Vagina (tissue), 2 donors: ENCODE measurements around the gene ROM1. TPM values are rescaled to one million over a fixed set of nuclear protein-coding genes. Genes with fewer than 3 reads are reported as not detected.
"Not testable (repeated sequence)": the region's sequence is repeated elsewhere in the genome, so short reads cannot be mapped to it uniquely, and the experiment has no call there.

Experiments
- DNase-seq, 2 donors: peaks; one replicate each; pipeline ENCODE4 v3.0.0-alpha.2; 2017; ENCODE audit errors: extremely low spot score in 2 of 2
- H3K27ac ChIP-seq: fragments of 200-600 bp; sonication (generic); one replicate; pipeline ENCODE4 v1.5.1; 2019
- H3K27me3 ChIP-seq: fragments of 200-600 bp; sonication (generic); one replicate; pipeline ENCODE4 v1.5.1; 2019
- H3K36me3 ChIP-seq, 2 donors: fragments of 200-600 bp; sonication (generic); one replicate each; pipeline ENCODE4 v1.5.1; 2017 to 2019
- H3K4me1 ChIP-seq: fragments of 200-600 bp; sonication (generic); one replicate; pipeline ENCODE4 v1.5.1; 2019
- H3K4me3 ChIP-seq, 2 donors: fragments of 200-600 bp; sonication (generic); 1 replicate in 1 of 2; 2 replicates in 1 of 2; pipeline ENCODE4 v1.5.1; 2016 to 2019
- H3K9me3 ChIP-seq: fragments of 200-600 bp; sonication (generic); one replicate; pipeline ENCODE4 v1.5.1; 2019
- POLR2A ChIP-seq, 2 donors: fragments of 450-650 bp; IDR thresholded peaks; one replicate each; pipeline ENCODE4 v1.6.1; 2017; ENCODE audit warnings: antibody characterized with exemption in 2 of 2, mild to moderate bottlenecking in 2 of 2, moderate library complexity in 2 of 2
- POLR2AphosphoS5 ChIP-seq, 2 donors: sonication (generic); formaldehyde crosslinking; IDR thresholded peaks; one replicate each; pipeline ENCODE4 v1.9.0; 2017; ENCODE audit warnings: antibody characterized with exemption in 2 of 2, mild to moderate bottlenecking in 2 of 2, low read depth in 1 of 2; ENCODE audit not compliant: insufficient read depth in 1 of 2
- intact Hi-C: fragments of 100-400 bp; cut with DNase I; formaldehyde crosslinking; loops from one replicate; pipeline ENCODE4 v1.15.1; 2023
- total RNA-seq: library from RNA; depleted of rRNA; stranded (reverse); fragments of >200 nt; gene quantifications from one replicate; pipeline ENCODE4 v1.2.3, GENCODE V29; 2016
- TF ChIP-seq, protein P1 (sequence below), 3 experiments: fragments of 450-650 bp in 2 of 3; fragments of 200-600 bp in 1 of 3; sonication (generic) in 1 of 3; IDR thresholded peaks; one replicate each; pipeline ENCODE4 v1.5.1; 2017 to 2019; ENCODE audit warnings: antibody characterized with exemption in 3 of 3, mild to moderate bottlenecking in 2 of 3, moderate library complexity in 2 of 3

ROM1 gene
- total RNA-seq, 1 donor from 2014 or later = 6.1 TPM

DNA sequence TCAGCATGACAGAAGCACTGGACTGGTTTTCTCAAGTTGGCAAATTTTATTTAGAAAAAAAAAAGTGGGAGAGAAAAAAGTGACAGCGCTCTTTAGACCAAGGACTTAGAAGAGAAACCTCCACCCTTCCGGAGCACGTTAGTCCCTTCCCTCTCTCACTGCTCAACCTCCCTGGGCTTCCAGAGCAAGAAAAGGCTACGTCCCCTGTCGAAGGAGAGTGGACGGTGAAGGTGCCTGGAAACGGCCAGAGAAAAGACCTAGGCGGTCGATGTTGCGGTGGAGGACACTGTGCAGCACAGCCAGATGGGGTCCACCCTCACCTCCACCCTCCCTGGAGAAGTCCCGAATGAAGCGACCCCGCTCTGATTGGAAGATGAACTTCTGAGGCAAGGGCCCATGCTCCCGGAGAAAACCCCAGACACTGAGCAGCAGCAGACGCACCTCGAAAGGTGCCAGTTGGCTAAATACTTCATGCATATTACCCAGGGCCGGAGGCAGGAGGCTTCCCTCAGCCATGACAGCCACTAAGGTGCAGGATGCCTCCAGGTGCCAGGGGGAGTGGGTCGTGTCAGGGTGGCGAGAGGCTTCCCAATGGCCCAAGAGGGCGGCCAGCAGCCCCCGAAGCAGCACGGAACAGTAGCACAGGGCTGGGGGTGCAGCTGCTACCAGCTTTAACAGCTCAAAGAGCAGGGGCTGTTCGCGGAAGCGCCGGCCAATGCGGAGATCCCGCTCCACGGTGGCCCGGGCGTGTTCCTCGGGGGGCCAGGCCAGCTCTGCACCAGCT, 34.0 kb downstream of the ROM1 start:
- DNase-seq = no peak
- H3K4me3 ChIP-seq = peak overlapping the region in 1 of 2 donors; percentile 100
- intact Hi-C loops = no loop called here
- H3K9me3 ChIP-seq = no peaks in the 10 kb centered on the region
- no peaks in the 10 kb centered on the region for H3K27me3 ChIP-seq
- TF ChIP-seq, protein P1, sequence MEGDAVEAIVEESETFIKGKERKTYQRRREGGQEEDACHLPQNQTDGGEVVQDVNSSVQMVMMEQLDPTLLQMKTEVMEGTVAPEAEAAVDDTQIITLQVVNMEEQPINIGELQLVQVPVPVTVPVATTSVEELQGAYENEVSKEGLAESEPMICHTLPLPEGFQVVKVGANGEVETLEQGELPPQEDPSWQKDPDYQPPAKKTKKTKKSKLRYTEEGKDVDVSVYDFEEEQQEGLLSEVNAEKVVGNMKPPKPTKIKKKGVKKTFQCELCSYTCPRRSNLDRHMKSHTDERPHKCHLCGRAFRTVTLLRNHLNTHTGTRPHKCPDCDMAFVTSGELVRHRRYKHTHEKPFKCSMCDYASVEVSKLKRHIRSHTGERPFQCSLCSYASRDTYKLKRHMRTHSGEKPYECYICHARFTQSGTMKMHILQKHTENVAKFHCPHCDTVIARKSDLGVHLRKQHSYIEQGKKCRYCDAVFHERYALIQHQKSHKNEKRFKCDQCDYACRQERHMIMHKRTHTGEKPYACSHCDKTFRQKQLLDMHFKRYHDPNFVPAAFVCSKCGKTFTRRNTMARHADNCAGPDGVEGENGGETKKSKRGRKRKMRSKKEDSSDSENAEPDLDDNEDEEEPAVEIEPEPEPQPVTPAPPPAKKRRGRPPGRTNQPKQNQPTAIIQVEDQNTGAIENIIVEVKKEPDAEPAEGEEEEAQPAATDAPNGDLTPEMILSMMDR (IDR thresholded peaks at IDR 0.05) = no peak
- TF ChIP-seq POLR2AphosphoS5 (IDR thresholded peaks at IDR 0.05; ENCODE audit: insufficient read depth in 1 of 2, low read depth in 1 of 2) (no peak), POLR2A (IDR thresholded peaks at IDR 0.05) (no peak)
- H3K4me1 ChIP-seq = peaks cover 35% of the 10 kb centered on the region
- peaks cover 0 to 34% of the 10 kb centered on the region in 2 donors for H3K36me3 ChIP-seq
- H3K27ac ChIP-seq = peak overlapping the region; percentile 92

DNA sequence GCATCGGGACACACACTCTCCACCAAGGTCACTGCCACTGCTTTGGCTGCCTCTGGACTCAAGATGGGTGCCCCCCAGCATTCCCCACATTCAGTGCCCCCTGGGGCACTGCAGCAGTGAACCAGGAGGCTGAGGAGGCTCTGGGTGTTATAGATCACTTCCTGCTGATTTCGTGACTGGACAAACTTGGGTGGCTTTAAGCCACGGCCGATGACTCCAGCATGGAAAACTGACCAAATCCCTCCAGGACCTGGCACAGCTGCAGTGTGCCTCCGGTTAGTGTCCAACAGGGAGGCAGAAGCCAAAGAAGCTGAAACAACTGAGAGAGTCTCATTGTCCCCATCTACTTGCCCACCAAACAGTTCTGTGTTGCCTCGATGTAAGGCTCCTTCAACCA, 34.5 kb downstream of the ROM1 start:
- H3K9me3 ChIP-seq = no peaks in the 10 kb centered on the region
- H3K4me3 ChIP-seq = no peak overlapping the region
- no peak for DNase-seq
- H3K27ac ChIP-seq = no peak overlapping the region
- H3K36me3 ChIP-seq = peaks cover 0 to 34% of the 10 kb centered on the region in 2 donors
- H3K27me3 ChIP-seq = no peaks in the 10 kb centered on the region
- intact Hi-C loops = no loop called here
- TF ChIP-seq POLR2A (IDR thresholded peaks at IDR 0.05) = no peak
- H3K4me1 ChIP-seq = peaks cover 41% of the 10 kb centered on the region

DNA sequence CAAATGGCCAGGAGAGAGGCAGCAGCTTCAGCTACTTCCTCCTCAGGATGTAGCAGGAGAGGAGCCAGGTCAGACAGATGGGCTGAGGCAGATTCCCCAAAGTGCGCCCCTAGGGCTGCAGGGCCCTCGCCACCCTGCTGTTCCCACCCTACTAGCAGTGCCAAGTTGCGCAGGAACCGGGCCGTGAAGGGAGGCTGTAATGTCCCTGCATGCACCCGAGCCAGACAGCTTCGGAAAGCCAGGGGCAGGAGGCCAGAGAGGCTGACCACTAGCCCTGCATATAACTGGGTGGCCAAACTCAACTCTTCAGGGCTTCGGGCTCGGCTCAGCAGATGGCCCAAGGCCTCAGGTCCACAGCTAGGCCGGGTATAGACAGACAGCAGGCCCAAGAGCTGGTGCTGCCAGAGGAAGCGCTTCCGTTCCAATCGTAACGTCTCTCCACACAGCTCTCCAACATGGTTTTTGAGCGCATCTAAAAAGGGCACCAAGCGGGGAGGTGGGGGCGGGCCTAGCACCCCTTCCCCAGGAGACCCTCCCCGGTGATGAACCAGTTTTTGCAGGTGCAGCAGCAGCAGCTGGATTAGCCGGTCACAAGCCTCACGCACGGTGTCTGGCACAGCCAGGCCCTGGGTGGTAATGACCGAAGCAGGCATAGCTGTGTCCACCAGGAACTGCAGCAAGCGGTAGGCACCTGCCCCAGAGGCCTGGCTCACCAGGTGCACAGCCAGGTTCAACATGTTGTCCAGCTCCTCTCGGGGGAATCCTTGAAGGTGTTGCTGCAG, 35.3 kb downstream of the ROM1 start:
- Histone ChIP-seq H3K27me3 (no peaks in the 10 kb centered on the region), H3K4me3 (no peak overlapping the region), H3K4me1 (peaks cover 43% of the 10 kb centered on the region), H3K36me3 (peaks cover 0 to 28% of the 10 kb centered on the region in 2 donors), H3K9me3 (no peaks in the 10 kb centered on the region), H3K27ac (no peak overlapping the region)
- no peak for DNase-seq
- no peak for TF ChIP-seq POLR2AphosphoS5 (IDR thresholded peaks at IDR 0.05; ENCODE audit: insufficient read depth in 1 of 2, low read depth in 1 of 2)
- intact Hi-C loops = no loop called here

DNA sequence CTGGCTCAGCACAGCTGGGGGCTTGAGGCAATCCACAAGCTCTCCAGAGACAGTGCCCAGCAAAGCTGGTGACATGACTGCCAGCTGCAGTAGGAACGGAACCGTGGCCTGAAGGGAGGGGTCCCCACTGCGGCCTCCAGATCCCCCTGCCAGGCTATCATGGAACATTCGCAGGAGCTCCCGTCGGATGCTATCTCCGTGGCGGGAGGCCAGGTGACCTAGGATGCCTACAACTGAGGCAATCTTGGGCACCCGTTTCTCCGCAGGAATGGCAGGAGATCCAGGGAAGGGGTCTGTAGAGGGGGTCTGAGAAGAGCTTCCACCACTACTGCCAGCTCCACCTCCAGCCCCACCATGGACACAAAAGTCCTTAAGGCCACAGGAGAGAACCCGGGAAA, 35.9 kb downstream of the ROM1 start:
- Histone ChIP-seq H3K27ac (no peak overlapping the region), H3K4me3 (no peak overlapping the region), H3K4me1 (peaks cover 43% of the 10 kb centered on the region), H3K36me3 (peaks cover 0 to 22% of the 10 kb centered on the region in 2 donors), H3K9me3 (no peaks in the 10 kb centered on the region), H3K27me3 (no peaks in the 10 kb centered on the region)
- DNase-seq = no peak
- intact Hi-C loops = no loop called here
- TF ChIP-seq, protein P1 (IDR thresholded peaks at IDR 0.05) = no peak
- TF ChIP-seq POLR2AphosphoS5 (IDR thresholded peaks at IDR 0.05; ENCODE audit: insufficient read depth in 1 of 2, low read depth in 1 of 2) (no peak), POLR2A (IDR thresholded peaks at IDR 0.05) (no peak)

DNA sequence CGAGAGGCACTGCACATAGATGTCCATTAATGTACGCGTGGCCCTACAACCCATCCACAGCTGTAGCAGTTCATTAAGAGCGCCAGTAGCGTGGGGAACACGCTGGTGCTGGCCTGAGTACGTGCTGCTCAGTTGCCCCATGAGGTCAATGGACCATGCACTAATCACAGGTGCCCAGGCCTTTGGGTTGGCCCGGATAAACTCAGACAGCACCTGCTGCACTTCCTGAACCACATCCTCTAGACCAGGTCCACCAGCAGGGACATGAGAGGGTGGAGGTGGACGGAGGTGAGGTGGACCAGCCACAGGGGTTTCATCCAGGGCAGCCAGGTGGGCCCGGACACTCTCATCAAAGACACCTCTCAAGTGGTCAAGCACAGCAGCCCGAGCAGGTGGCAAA, 36.4 kb downstream of the ROM1 start:
- Histone ChIP-seq H3K4me1 (peaks cover 40% of the 10 kb centered on the region), H3K9me3 (no peaks in the 10 kb centered on the region), H3K36me3 (peaks cover 0 to 17% of the 10 kb centered on the region in 2 donors), H3K27ac (no peak overlapping the region), H3K27me3 (no peaks in the 10 kb centered on the region), H3K4me3 (no peak overlapping the region)
- DNase-seq = no peak
- intact Hi-C loops = no loop called here
- TF ChIP-seq POLR2A (IDR thresholded peaks at IDR 0.05) = no peak
- TF ChIP-seq, protein P1 (IDR thresholded peaks at IDR 0.05) = no peak
- TF ChIP-seq POLR2AphosphoS5 (IDR thresholded peaks at IDR 0.05; ENCODE audit: insufficient read depth in 1 of 2, low read depth in 1 of 2) = no peak

DNA sequence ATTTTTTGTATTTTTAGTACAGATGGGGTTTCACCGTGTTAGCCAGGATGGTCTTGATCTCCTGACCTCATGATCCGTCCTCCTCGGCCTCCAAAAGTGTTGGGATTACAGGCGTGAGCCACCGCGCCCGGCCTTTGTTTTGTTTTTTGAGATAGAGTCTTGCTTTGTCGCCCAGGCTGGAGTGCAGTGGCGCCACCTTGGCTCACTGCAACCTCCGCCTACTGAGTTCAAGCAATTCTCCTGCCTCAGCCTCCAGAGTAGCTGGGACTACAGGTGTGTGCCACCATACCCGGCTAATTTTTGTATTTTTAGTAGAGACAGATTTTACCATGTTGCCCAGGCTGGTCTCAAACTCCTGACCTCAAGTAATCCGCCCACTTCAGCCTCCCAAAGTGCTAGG, 37.2 kb downstream of the ROM1 start:
- H3K27me3 ChIP-seq, DNase-seq, intact Hi-C loops, H3K9me3 ChIP-seq, H3K27ac ChIP-seq, H3K4me3 ChIP-seq: not testable (repeated sequence)
- Histone ChIP-seq H3K36me3 (peaks cover 0 to 16% of the 10 kb centered on the region in 2 donors), H3K4me1 (peaks cover 32% of the 10 kb centered on the region)
